Measurements from ENCODE around the gene C1QTNF8. TPM values are rescaled to one million over a fixed set of nuclear protein-coding genes. Genes with fewer than 3 reads are reported as not detected.
A peak's percentile ranks its signal among the peaks of the same experiment; 100 is the strongest.

The C1QTNF8 gene
- total and polyA plus RNA-seq, 2 donors (not counting 1 experiment from before 2014, with no cell fraction given) = not detected

- 61% methylated on average over 34 of the region's 35 CpGs for WGBS (ENCODE audit: insufficient coverage)
- no peaks in the 10 kb centered on the region for H3K9me3 ChIP-seq (ENCODE audit: control extremely low read depth in 1 of 3, control insufficient read depth in 2 of 3, insufficient read depth in 1 of 3, low read length in 2 of 3)
- TF ChIP-seq, protein P1, sequence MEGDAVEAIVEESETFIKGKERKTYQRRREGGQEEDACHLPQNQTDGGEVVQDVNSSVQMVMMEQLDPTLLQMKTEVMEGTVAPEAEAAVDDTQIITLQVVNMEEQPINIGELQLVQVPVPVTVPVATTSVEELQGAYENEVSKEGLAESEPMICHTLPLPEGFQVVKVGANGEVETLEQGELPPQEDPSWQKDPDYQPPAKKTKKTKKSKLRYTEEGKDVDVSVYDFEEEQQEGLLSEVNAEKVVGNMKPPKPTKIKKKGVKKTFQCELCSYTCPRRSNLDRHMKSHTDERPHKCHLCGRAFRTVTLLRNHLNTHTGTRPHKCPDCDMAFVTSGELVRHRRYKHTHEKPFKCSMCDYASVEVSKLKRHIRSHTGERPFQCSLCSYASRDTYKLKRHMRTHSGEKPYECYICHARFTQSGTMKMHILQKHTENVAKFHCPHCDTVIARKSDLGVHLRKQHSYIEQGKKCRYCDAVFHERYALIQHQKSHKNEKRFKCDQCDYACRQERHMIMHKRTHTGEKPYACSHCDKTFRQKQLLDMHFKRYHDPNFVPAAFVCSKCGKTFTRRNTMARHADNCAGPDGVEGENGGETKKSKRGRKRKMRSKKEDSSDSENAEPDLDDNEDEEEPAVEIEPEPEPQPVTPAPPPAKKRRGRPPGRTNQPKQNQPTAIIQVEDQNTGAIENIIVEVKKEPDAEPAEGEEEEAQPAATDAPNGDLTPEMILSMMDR (IDR thresholded peaks at IDR 0.05) = no peak
- no peak for TF ChIP-seq EZH2 (IDR thresholded peaks at IDR 0.05; ENCODE audit: borderline replicate concordance, insufficient read depth, low read depth, low read length, poor library complexity, severe bottlenecking)
- no peaks in the 10 kb centered on the region for H4K20me1 ChIP-seq (ENCODE audit: control insufficient read depth, insufficient read depth, low read length, poor library complexity, severe bottlenecking)
- H3K9ac ChIP-seq (ENCODE audit: low read length) = no peak overlapping the region
- H3K9me3 Mint-ChIP-seq (ENCODE audit: insufficient read depth) = no peaks in the 10 kb centered on the region
- intact Hi-C loops (cut with micrococcal nuclease) = no loop called here
- H3K4me1 Mint-ChIP-seq = peaks cover 5% of the 10 kb centered on the region
- H3K36me3 ChIP-seq (replicated peaks in 1 of 2; ENCODE audit: control extremely low read depth in 1 of 2, control insufficient read depth in 1 of 2, extremely low read depth in 1 of 2, insufficient read depth in 2 of 2, low read length in 1 of 2) = no peaks in the 10 kb centered on the region
- no peak overlapping the region for H2AFZ ChIP-seq (ENCODE audit: insufficient read depth, low read depth, low read length, poor library complexity, severe bottlenecking)
- no peak overlapping the region for H3K27ac Mint-ChIP-seq
- no peak overlapping the region for H3K27ac ChIP-seq (ENCODE audit: low read length in 2 of 2)
- no peaks in the 10 kb centered on the region for H3K79me2 ChIP-seq (ENCODE audit: control insufficient read depth, insufficient read depth, low read length)
- H3K27me3 ChIP-seq (replicated peaks in 1 of 4; ENCODE audit: control extremely low read depth in 1 of 4, control insufficient read depth in 3 of 4, insufficient read depth in 4 of 4, low read length in 3 of 4) = peaks cover 0 to 3% (median 0%) of the 10 kb centered on the region in 4 experiments
- peaks cover 0 to 8% of the 10 kb centered on the region in 2 donors for H3K4me1 ChIP-seq (ENCODE audit: control insufficient read depth in 2 of 2, insufficient read depth in 2 of 2, low read length in 2 of 2)
- H3K4me3 Mint-ChIP-seq = no peak overlapping the region
- no peak overlapping the region for H3K4me3 ChIP-seq (ENCODE audit: control extremely low read depth in 1 of 5, extremely low read depth in 1 of 5, insufficient read depth in 1 of 5, low read depth in 2 of 5, low read length in 4 of 5)
- ATAC-seq (ENCODE audit: low read depth) = peak; percentile 28
- CTCF ChIA-PET = no interaction called here
- DNase-seq = no peak
- POLR2A ChIA-PET = no interaction called here
- H3K4me2 ChIP-seq (replicated peaks; ENCODE audit: low read depth, low read length, poor library complexity, severe bottlenecking) = peak overlapping the region; percentile 38
- H3K27me3 Mint-ChIP-seq = no peaks in the 10 kb centered on the region
These were observed 23.9 kb upstream of the C1QTNF8 start for GRCh38 chr16:1119766-1120576.

DNA sequence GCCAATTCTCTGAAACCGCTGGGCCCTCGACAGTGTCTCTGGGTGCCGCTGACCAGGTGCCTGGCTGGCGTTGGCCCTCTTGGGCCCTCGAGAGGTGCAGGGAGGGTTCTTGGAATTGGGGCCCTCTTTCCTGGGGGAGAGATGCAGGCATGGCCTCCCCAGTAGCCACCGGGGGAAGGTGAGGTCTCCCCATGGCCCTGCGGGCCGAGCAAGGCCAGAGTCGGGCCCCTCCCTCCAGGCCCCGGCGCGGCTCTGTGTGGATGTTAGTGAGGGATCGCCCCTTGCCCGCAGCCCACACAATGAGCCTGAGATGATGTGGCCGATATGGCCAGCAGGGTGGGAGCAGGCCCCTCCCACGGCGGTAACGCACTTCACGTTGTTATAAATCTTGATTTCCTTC lies 23.1 kb upstream of the C1QTNF8 start:
- H3K9me3 Mint-ChIP-seq (ENCODE audit: insufficient read depth) = no peaks in the 10 kb centered on the region
- Histone ChIP-seq H3K4me3 (ENCODE audit: control extremely low read depth in 1 of 5, extremely low read depth in 1 of 5, insufficient read depth in 1 of 5, low read depth in 2 of 5, low read length in 4 of 5) (no peak overlapping the region), H3K9me3 (ENCODE audit: control extremely low read depth in 1 of 3, control insufficient read depth in 2 of 3, insufficient read depth in 1 of 3, low read length in 2 of 3) (no peaks in the 10 kb centered on the region), H3K4me1 (ENCODE audit: control insufficient read depth in 2 of 2, insufficient read depth in 2 of 2, low read length in 2 of 2) (peaks cover 0 to 8% of the 10 kb centered on the region in 2 donors), H3K27me3 (replicated peaks in 1 of 4; ENCODE audit: control extremely low read depth in 1 of 4, control insufficient read depth in 3 of 4, insufficient read depth in 4 of 4, low read length in 3 of 4) (peaks cover 0 to 3% (median 0%) of the 10 kb centered on the region in 4 experiments), H3K79me2 (ENCODE audit: control insufficient read depth, insufficient read depth, low read length) (no peaks in the 10 kb centered on the region), H3K9ac (ENCODE audit: low read length) (no peak overlapping the region), H4K20me1 (ENCODE audit: control insufficient read depth, insufficient read depth, low read length, poor library complexity, severe bottlenecking) (no peaks in the 10 kb centered on the region), H3K4me2 (replicated peaks; ENCODE audit: low read depth, low read length, poor library complexity, severe bottlenecking) (no peak overlapping the region), H3K27ac (ENCODE audit: low read length in 2 of 2) (no peak overlapping the region), H2AFZ (ENCODE audit: insufficient read depth, low read depth, low read length, poor library complexity, severe bottlenecking) (no peak overlapping the region), H3K36me3 (replicated peaks in 1 of 2; ENCODE audit: control extremely low read depth in 1 of 2, control insufficient read depth in 1 of 2, extremely low read depth in 1 of 2, insufficient read depth in 2 of 2, low read length in 1 of 2) (no peaks in the 10 kb centered on the region)
- H3K27me3 Mint-ChIP-seq = no peaks in the 10 kb centered on the region
- ChIA-PET POLR2A (no interaction called here), CTCF (no interaction called here)
- TF ChIP-seq EZH2 (IDR thresholded peaks at IDR 0.05; ENCODE audit: borderline replicate concordance, insufficient read depth, low read depth, low read length, poor library complexity, severe bottlenecking) = no peak
- DNase-seq (no peak), ATAC-seq (ENCODE audit: low read depth) (no peak)
- intact Hi-C loops (cut with micrococcal nuclease) = no loop called here
- no peak overlapping the region for H3K27ac Mint-ChIP-seq
- H3K4me3 Mint-ChIP-seq = no peak overlapping the region
- H3K4me1 Mint-ChIP-seq = peaks cover 5% of the 10 kb centered on the region
- 66% methylated on average over 14 of the region's 19 CpGs for WGBS (ENCODE audit: insufficient coverage)

Measured in B cell (primary cell).